Measurements from ENCODE around the gene OR5V1. TPM values are rescaled to one million over a fixed set of nuclear protein-coding genes. Genes with fewer than 3 reads are reported as not detected.
"Not testable (repeated sequence)": the region's sequence is repeated elsewhere in the genome, so short reads cannot be mapped to it uniquely, and the experiment has no call there.

OR5V1 gene
- total RNA-seq, 1 donor from 2014 or later = not detected

DNA sequence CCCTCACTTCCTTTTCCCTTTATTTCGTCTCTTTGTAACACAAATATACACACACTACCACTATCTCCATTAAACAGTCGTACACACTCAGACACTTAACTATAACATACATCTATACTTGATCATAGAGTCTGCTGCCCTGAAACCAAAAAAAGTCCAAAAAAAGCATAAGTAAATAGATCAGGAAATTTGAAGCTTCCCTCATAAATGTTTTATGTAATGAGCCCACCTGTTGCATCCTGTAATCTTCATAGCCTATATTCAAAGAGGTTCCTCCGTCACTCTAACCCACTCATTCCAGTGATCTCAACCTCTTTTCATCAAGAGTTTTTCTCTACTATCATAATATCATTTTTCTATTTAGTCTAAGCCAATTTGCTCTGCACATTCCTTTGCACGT is 19.9 kb upstream of the OR5V1 start:
- H3K4me1 Mint-ChIP-seq (ENCODE audit: unreplicated experiment) = no peaks in the 10 kb centered on the region
- no peaks in the 10 kb centered on the region for H3K9me3 Mint-ChIP-seq
- TF ChIP-seq, protein P1, sequence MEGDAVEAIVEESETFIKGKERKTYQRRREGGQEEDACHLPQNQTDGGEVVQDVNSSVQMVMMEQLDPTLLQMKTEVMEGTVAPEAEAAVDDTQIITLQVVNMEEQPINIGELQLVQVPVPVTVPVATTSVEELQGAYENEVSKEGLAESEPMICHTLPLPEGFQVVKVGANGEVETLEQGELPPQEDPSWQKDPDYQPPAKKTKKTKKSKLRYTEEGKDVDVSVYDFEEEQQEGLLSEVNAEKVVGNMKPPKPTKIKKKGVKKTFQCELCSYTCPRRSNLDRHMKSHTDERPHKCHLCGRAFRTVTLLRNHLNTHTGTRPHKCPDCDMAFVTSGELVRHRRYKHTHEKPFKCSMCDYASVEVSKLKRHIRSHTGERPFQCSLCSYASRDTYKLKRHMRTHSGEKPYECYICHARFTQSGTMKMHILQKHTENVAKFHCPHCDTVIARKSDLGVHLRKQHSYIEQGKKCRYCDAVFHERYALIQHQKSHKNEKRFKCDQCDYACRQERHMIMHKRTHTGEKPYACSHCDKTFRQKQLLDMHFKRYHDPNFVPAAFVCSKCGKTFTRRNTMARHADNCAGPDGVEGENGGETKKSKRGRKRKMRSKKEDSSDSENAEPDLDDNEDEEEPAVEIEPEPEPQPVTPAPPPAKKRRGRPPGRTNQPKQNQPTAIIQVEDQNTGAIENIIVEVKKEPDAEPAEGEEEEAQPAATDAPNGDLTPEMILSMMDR (conservative IDR thresholded peaks at IDR 0.05) = no peak
- H3K36me3 Mint-ChIP-seq = no peaks in the 10 kb centered on the region
- no peak overlapping the region for H3K27ac Mint-ChIP-seq
- no peak for DNase-seq (ENCODE audit: extremely low spot score, unreplicated experiment)
- H3K4me3 Mint-ChIP-seq = no peak overlapping the region
- H3K27me3 Mint-ChIP-seq = peaks cover 22% of the 10 kb centered on the region

DNA sequence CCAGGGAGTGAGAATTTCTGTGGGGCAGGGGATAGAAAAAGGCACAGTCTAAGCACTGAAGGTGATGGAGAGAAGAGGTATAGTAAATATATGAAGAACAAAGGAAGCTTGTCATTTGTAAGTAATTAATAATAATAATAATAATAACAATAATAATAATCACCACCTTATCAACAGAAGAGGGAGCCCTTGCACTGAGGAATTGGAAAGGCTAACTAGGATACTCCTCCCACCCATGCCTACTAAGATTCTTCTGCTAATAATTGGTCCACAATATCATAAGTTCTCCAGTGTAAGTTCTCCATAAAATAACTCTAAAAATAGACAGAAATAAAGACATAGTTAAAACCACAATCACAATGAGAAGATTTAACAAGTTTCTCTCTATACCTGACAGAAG is 7.3 kb upstream of the OR5V1 start:
- TF ChIP-seq, protein P1 (conservative IDR thresholded peaks at IDR 0.05) = peak; percentile 61
- H3K9me3 Mint-ChIP-seq = no peaks in the 10 kb centered on the region
- no peaks in the 10 kb centered on the region for H3K36me3 Mint-ChIP-seq
- H3K27me3 Mint-ChIP-seq = peaks cover 16% of the 10 kb centered on the region
- no peaks in the 10 kb centered on the region for H3K4me1 Mint-ChIP-seq (ENCODE audit: unreplicated experiment)
- no peak for DNase-seq (ENCODE audit: extremely low spot score, unreplicated experiment)
- H3K4me3 Mint-ChIP-seq = no peak overlapping the region
- H3K27ac Mint-ChIP-seq = no peak overlapping the region

DNA sequence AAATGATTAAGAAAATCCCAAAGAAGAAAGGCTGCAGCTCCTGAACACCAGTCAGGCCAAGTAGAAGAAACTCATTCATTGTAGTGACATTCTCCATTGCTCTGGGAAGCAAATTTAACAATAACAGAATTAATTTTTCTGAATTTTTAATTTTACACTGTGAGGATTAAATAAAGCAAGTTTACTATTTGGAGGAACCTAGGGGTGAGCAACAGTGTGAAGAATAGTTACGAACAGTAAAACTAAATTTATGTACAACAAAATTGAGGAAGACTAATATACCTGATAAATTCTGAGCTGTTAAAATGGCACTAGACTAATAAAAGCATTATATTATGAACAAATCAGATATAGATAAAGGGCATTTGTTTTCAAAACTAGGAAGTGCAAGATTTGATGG is 6.5 kb upstream of the OR5V1 start, which contains the start of gene OR12D3:
OR12D3 (minus strand) TSS at position 101 of the 400 bp plus-strand sequence; CDS start at position 97, 4 bp downstream.
- Mint-ChIP-seq H3K36me3 (no peaks in the 10 kb centered on the region), H3K4me1 (ENCODE audit: unreplicated experiment) (no peaks in the 10 kb centered on the region), H3K27me3 (peaks cover 14% of the 10 kb centered on the region), H3K9me3 (no peaks in the 10 kb centered on the region), H3K4me3 (no peak within 1 kb of the TSS), H3K27ac (no peak within 1 kb of the TSS)
- TF ChIP-seq, protein P1 (conservative IDR thresholded peaks at IDR 0.05) = no peak
- DNase-seq (ENCODE audit: extremely low spot score, unreplicated experiment) = no peak

DNA sequence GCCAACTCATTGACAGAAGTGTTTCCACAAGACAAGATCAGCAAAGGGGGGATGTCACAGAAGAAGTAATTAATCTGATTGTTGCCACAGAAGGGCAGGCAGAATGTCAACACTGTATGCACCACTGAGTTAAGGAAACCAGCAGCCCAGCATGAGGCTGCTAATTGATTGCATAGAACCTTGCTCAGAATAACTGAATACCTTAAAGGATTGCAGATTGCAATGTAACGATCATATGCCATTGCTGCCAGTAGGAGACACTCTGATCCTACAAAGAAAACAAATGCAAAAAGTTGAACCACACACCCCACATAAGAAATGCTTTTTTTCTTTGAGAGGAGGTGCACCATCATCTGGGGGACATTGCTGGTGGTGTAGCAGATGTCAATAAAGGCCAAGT is 13.1 kb downstream of the OR5V1 start:
- no peaks in the 10 kb centered on the region for H3K9me3 Mint-ChIP-seq
- no peaks in the 10 kb centered on the region for H3K36me3 Mint-ChIP-seq
- H3K4me3 Mint-ChIP-seq = no peak overlapping the region
- TF ChIP-seq, protein P1 (conservative IDR thresholded peaks at IDR 0.05) = no peak
- H3K27me3 Mint-ChIP-seq = peaks cover 11% of the 10 kb centered on the region
- H3K4me1 Mint-ChIP-seq (ENCODE audit: unreplicated experiment) = no peaks in the 10 kb centered on the region
- no peak for DNase-seq (ENCODE audit: extremely low spot score, unreplicated experiment)
- no peak overlapping the region for H3K27ac Mint-ChIP-seq

DNA sequence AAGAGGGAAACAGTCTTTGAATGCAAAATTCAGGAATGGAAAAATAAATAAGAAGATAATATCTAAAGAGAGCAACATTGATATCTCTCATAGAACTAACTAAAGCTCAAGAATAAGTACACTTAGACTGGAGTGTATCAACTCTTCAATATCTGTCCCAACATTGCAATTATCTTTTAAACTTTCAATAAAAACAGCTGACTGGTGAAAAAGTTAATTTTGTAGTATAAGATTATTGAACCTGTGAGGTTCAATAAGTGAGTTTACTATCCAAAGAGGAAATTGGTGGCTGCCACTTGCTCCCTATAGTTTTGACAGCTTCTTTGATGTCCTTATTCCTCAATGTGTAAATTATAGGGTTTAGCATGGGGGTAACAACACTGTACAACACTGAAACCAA is 13.7 kb downstream of the OR5V1 start:
- DNase-seq (ENCODE audit: extremely low spot score, unreplicated experiment) = no peak
- H3K36me3 Mint-ChIP-seq = no peaks in the 10 kb centered on the region
- H3K4me3 Mint-ChIP-seq = no peak overlapping the region
- no peak overlapping the region for H3K27ac Mint-ChIP-seq
- peaks cover 10% of the 10 kb centered on the region for H3K27me3 Mint-ChIP-seq
- no peaks in the 10 kb centered on the region for H3K4me1 Mint-ChIP-seq (ENCODE audit: unreplicated experiment)
- no peaks in the 10 kb centered on the region for H3K9me3 Mint-ChIP-seq
- TF ChIP-seq, protein P1 (conservative IDR thresholded peaks at IDR 0.05) = no peak

DNA sequence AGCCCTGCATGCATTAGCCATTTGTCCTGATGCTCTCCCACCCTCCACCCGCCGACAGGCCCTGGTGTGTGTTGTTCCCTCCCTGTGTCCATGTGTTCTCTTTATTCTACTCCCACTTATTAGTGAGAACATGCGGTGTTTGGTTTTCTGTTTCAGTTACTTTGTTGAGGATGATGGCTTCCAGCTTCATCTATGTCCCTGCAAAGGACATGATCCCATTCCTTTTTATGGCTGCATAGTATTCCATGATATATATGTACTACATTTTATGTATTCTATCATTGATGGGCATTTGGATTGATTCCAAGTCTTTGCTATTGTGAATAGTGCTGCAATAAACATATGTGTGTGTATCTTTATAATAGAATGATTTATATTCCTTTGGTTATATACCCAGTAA is 19.3 kb downstream of the OR5V1 start:
- H3K9me3 Mint-ChIP-seq; H3K4me1 Mint-ChIP-seq (ENCODE audit: unreplicated experiment); H3K4me3 Mint-ChIP-seq; H3K36me3 Mint-ChIP-seq; H3K27ac Mint-ChIP-seq; DNase-seq (ENCODE audit: extremely low spot score, unreplicated experiment): not testable (repeated sequence)
- H3K27me3 Mint-ChIP-seq = peaks cover 14% of the 10 kb centered on the region

Data from type B pancreatic cell (in vitro differentiated cells).